GM12892 (cell line): Measurements from ENCODE around the gene MBTD1.

Source experiments
- POLR2A ChIP-seq: IDR thresholded peaks from 2 replicates; pipeline ENCODE4 v1.6.1; 2011; ENCODE audit warnings: low read depth, low read length, control low read depth
- POLR2AphosphoS5 ChIP-seq: IDR thresholded peaks from 2 replicates; pipeline ENCODE4 v1.6.1; 2011; ENCODE audit warnings: low read depth, low read length, control low read depth
- TAF1 ChIP-seq: IDR thresholded peaks from 2 replicates; pipeline ENCODE4 v1.6.1; 2011; ENCODE audit warnings: low read depth, mild to moderate bottlenecking, control low read depth, low read length, borderline replicate concordance

DNA sequence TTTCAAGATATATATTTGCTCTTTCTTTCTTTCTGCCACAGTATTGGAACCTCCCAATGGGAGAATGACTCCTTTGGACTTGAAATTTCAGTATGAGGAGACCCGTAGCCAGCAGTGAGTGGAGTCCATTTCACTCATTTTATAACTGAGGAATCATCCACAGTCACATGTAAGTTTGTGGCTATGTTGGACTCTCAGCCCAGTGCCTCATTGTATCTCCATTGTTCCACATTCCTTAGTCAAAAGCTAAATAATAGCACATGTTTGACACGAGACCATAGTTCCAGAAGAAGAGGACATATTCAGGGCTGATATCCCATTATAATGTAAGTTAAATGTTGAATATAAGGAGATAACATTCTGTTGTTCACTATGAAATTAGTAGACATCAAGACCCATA lies 126.5 kb downstream of the MBTD1 start:
- TF ChIP-seq POLR2AphosphoS5 (no peak), POLR2A (no peak), TAF1 (no peak)
